Right lobe of liver (tissue), 4 donors: Measurements from ENCODE around the gene TMEM175.

Experiments used
- CTCF ChIP-seq, 4 donors: fragments of 200-600 bp in 3 of 4; fragments of 450-650 bp in 1 of 4; IDR thresholded peaks; one replicate each; pipeline versions ENCODE4 v1.5.1 to v1.8.0; 2016 to 2022; ENCODE audit warnings: antibody characterized with exemption in 4 of 4, mild to moderate bottlenecking in 2 of 4
- POLR2A ChIP-seq: fragments of 450-650 bp; IDR thresholded peaks from one replicate; pipeline ENCODE4 v1.6.1; 2017; ENCODE audit warnings: antibody characterized with exemption, mild to moderate bottlenecking
- donor health status: DM: no; HTN: no; CAD: no.
- donor health status: DM: no; HTN: no; CAD: no.
- donor health status: DM: no; HTN: yes; CAD: no.

DNA sequence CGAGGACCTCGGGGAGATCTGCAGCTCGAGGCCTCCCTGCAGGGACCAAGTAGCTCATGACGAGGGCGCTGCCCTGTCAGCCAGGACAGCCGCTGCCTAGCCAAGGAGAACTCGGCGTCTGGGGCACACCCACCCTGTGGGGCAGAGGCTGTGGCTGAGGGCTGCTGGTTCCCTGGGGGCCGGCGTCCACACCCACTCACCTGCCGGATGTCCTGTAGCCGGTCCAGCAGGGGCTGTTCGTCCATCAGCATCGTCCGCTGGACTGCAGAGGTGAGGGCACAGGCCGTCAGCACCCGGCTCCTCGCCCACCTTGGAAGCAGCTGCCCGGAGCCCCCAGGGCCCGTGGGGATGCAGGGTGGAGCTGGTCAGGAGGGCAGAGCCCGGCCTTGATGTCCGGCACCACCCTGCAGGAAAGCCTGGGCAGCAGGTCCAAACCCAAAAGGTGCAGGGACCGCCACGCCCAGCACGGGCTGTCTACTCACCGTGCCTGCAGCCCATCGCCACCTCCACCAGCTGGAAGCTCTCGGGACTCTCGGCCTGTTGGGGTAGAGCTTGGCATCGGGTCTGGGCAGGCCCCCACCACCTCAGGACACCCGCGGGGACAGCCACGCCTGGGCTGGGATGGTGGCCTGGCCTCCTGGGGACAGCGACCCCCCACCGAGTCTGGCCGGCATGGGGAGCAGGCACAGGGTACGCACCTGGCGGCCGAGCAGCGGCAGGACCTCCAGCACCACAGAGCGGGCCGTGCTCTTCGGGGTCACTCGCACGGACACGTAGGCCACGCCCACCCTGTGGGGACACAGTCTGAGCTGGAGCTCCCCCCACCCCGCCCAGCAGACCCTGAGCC, 34.2 kb downstream of the TMEM175 start:
- TF ChIP-seq CTCF (IDR thresholded peaks at IDR 0.05) (no peak), POLR2A (no peak)
